PC-9 (cell line): ENCODE results near the gene MYO6.

Experiments
- EZH2 ChIP-seq: fragments of 200-600 bp; sonication (generic); IDR thresholded peaks from 2 replicates; pipeline ENCODE4 v1.8.0; 2017; ENCODE audit warnings: antibody characterized with exemption, low read depth
- TF ChIP-seq, protein P1 (sequence below): fragments of 200-600 bp; sonication (generic); conservative IDR thresholded peaks from 2 replicates; pipeline ENCODE4 v1.6.1; 2017; ENCODE audit warnings: mixed run types, antibody characterized with exemption, mild to moderate bottlenecking, moderate library complexity

DNA sequence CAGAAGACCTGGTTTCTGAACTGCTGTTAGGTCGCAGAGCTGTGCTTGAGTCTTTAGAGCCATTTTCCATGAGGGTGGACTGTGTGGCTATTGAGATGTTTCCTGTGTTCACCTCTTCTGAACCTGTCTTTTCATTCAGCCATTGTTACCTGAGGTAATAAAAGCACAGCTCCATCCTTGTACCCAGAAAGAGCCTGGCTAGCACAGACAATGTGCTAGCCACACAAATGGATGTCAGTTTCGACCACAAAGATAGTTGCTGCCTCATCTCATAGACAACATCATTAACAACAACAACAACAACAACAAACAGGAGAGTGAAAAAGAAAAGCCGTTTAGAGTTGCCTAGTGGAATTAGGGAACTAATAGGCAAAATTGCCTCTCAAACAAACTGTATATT is 114.7 kb downstream of the MYO6 start:
- TF ChIP-seq, protein P1, sequence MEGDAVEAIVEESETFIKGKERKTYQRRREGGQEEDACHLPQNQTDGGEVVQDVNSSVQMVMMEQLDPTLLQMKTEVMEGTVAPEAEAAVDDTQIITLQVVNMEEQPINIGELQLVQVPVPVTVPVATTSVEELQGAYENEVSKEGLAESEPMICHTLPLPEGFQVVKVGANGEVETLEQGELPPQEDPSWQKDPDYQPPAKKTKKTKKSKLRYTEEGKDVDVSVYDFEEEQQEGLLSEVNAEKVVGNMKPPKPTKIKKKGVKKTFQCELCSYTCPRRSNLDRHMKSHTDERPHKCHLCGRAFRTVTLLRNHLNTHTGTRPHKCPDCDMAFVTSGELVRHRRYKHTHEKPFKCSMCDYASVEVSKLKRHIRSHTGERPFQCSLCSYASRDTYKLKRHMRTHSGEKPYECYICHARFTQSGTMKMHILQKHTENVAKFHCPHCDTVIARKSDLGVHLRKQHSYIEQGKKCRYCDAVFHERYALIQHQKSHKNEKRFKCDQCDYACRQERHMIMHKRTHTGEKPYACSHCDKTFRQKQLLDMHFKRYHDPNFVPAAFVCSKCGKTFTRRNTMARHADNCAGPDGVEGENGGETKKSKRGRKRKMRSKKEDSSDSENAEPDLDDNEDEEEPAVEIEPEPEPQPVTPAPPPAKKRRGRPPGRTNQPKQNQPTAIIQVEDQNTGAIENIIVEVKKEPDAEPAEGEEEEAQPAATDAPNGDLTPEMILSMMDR = no peak
- no peak for TF ChIP-seq EZH2
